HUES48 (cell line): ENCODE data around the gene WDR46.
A peak's percentile ranks its signal among the peaks of the same experiment; 100 is the strongest.
"Not testable (repeated sequence)": the region's sequence is repeated elsewhere in the genome, so short reads cannot be mapped to it uniquely, and the experiment has no call there.

Experiments used
- H3K27ac ChIP-seq: one replicate; pipeline ENCODE4 v1.7.0; 2013; ENCODE audit warnings: low read depth, low read length, inconsistent platforms
- H3K27me3 ChIP-seq: 2 replicates; pipeline ENCODE4 v1.6.1; 2013; ENCODE audit warnings: mild to moderate bottlenecking, low read length; ENCODE audit not compliant: control insufficient read depth, insufficient read depth
- H3K36me3 ChIP-seq: 2 replicates; pipeline ENCODE4 v1.6.1; 2013; ENCODE audit warnings: low read length; ENCODE audit not compliant: control insufficient read depth, insufficient read depth
- H3K4me1 ChIP-seq: 2 replicates; pipeline ENCODE4 v1.6.1; 2013; ENCODE audit warnings: mild to moderate bottlenecking, low read length; ENCODE audit not compliant: control insufficient read depth, insufficient read depth
- H3K4me3 ChIP-seq: 2 replicates; pipeline ENCODE4 v1.5.1; 2013; ENCODE audit warnings: mild to moderate bottlenecking, low read depth, low read length
- H3K9ac ChIP-seq: 2 replicates; pipeline ENCODE4 v1.6.1; 2013; ENCODE audit warnings: mild to moderate bottlenecking, low read depth, low read length, moderate library complexity
- H3K9me3 ChIP-seq: 2 replicates; pipeline ENCODE4 v1.6.1; 2013; ENCODE audit warnings: low read length; ENCODE audit not compliant: control insufficient read depth, insufficient read depth

The WDR46 gene

GRCh38 chr6:33296797-33297405, 7.9 kb upstream of the WDR46 start:
- Histone ChIP-seq H3K36me3 (peaks cover 40% of the 10 kb centered on the region), H3K27ac (peak overlapping the region; percentile 85), H3K4me3 (peak overlapping the region; percentile 96), H3K4me1 (no peaks in the 10 kb centered on the region; the same call in 1 of the 2 replicates), H3K9me3 (no peaks in the 10 kb centered on the region), H3K27me3 (no peaks in the 10 kb centered on the region), H3K9ac (0 out of 2 replicates have a peak overlapping the region, but pooled peaks have one; percentile 22)

GRCh38 chr6:33295621-33296369, 6.8 kb upstream of the WDR46 start:
- Histone ChIP-seq H3K9ac (no peak overlapping the region), H3K4me3 (no peak overlapping the region), H3K9me3 (no peaks in the 10 kb centered on the region), H3K27me3 (no peaks in the 10 kb centered on the region), H3K36me3 (peaks cover 51% of the 10 kb centered on the region), H3K27ac (no peak overlapping the region), H3K4me1 (no peaks in the 10 kb centered on the region; the same call in 1 of the 2 replicates)

- no peak overlapping the region for H3K4me3 ChIP-seq
- H3K9ac ChIP-seq: no peak overlapping the region
- H3K36me3 ChIP-seq: peaks cover 56% of the 10 kb centered on the region
Measured at GRCh38 chr6:33294086-33294823, 5.2 kb upstream of the WDR46 start.

GRCh38 chr6:33292996-33293682, 4.1 kb upstream of the WDR46 start:
- H3K27me3 ChIP-seq: no peaks in the 10 kb centered on the region
- no peak overlapping the region for H3K4me3 ChIP-seq
- no peaks in the 10 kb centered on the region; the same call in 1 of the 2 replicates for H3K4me1 ChIP-seq
- H3K9me3 ChIP-seq: no peaks in the 10 kb centered on the region
- H3K9ac ChIP-seq: no peak overlapping the region
- H3K36me3 ChIP-seq: peaks cover 56% of the 10 kb centered on the region
- H3K27ac ChIP-seq: no peak overlapping the region

More at GRCh38 chr6:33294086-33294823, 5.2 kb upstream of the WDR46 start:
- H3K4me1 ChIP-seq: no peaks in the 10 kb centered on the region; the same call in 1 of the 2 replicates
- H3K9me3 ChIP-seq: no peaks in the 10 kb centered on the region
- H3K27ac ChIP-seq: no peak overlapping the region
- H3K27me3 ChIP-seq: no peaks in the 10 kb centered on the region

GRCh38 chr6:33290459-33290858, 1.4 kb upstream of the WDR46 start:
- H3K4me3 ChIP-seq: peak overlapping the region; percentile 98
- H3K4me1 ChIP-seq: no peaks in the 10 kb centered on the region
- H3K27me3 ChIP-seq: no peaks in the 10 kb centered on the region
- H3K27ac ChIP-seq: no peak overlapping the region
- peaks cover 69% of the 10 kb centered on the region for H3K36me3 ChIP-seq
- no peak overlapping the region for H3K9ac ChIP-seq
- H3K9me3 ChIP-seq: no peaks in the 10 kb centered on the region

- Histone ChIP-seq H3K9me3 (no peaks in the 10 kb centered on the region), H3K4me3 (peak overlapping the region; percentile 98), H3K9ac (peak overlapping the region; percentile 68), H3K27ac (peak overlapping the region; percentile 21), H3K36me3 (peaks cover 69% of the 10 kb centered on the region), H3K27me3 (no peaks in the 10 kb centered on the region), H3K4me1 (no peaks in the 10 kb centered on the region)
Measured at GRCh38 chr6:33289784-33290315, 811 bp upstream of the WDR46 start.

- H3K27me3 ChIP-seq: no peaks in the 10 kb centered on the region
- no peak overlapping the region for H3K27ac ChIP-seq
- H3K4me3 ChIP-seq: peak overlapping the region; percentile 98
- peak overlapping the region; percentile 17; the same call in 1 of the 2 replicates for H3K9ac ChIP-seq
- H3K36me3 ChIP-seq: peaks cover 72% of the 10 kb centered on the region
- no peaks in the 10 kb centered on the region for H3K4me1 ChIP-seq
- H3K9me3 ChIP-seq: no peaks in the 10 kb centered on the region
Measured at GRCh38 chr6:33288141-33288920, 708 bp downstream of the WDR46 start.

- Histone ChIP-seq H3K27ac (no peak overlapping the region), H3K9ac (no peak overlapping the region), H3K4me3 (no peak overlapping the region), H3K9me3 (no peaks in the 10 kb centered on the region), H3K36me3 (peaks cover 69% of the 10 kb centered on the region), H3K4me1 (no peaks in the 10 kb centered on the region), H3K27me3 (no peaks in the 10 kb centered on the region)
Measured at GRCh38 chr6:33286946-33287914, 1.8 kb downstream of the WDR46 start.

GRCh38 chr6:33285214-33285613, 3.8 kb downstream of the WDR46 start:
- H3K9ac ChIP-seq, H3K27me3 ChIP-seq, H3K4me3 ChIP-seq, H3K27ac ChIP-seq, H3K9me3 ChIP-seq, H3K4me1 ChIP-seq: not testable (repeated sequence)
- peaks cover 69% of the 10 kb centered on the region for H3K36me3 ChIP-seq
